MM.1S (cell line): ENCODE results near the gene FGF3.

Experiments used
- DNase-seq: peaks from one replicate; pipeline ENCODE4 v3.0.0-alpha.2; 2015
- H2AFZ ChIP-seq: fragments of 300-600 bp; sonication (generic); 2 replicates; pipeline ENCODE4 v1.6.0; 2016; ENCODE audit warnings: antibody characterized with exemption, low read length
- H3F3A ChIP-seq: fragments of 300-600 bp; sonication (generic); 2 replicates; pipeline ENCODE4 v1.6.1; 2016; ENCODE audit warnings: mild to moderate bottlenecking, antibody characterized with exemption, low read length, moderate library complexity, mixed read lengths; ENCODE audit not compliant: insufficient read depth
- H3K27ac ChIP-seq: fragments of 300-600 bp; sonication (generic); 2 replicates; pipeline ENCODE4 v1.5.1; 2016; ENCODE audit warnings: mild to moderate bottlenecking, low read length
- H3K27me3 ChIP-seq: fragments of 300-600 bp; sonication (generic); replicated peaks from 2 replicates; pipeline ENCODE4 v1.6.0; 2016; ENCODE audit warnings: low read length; ENCODE audit not compliant: insufficient read depth
- H3K36me3 ChIP-seq: fragments of 300-600 bp; sonication (generic); replicated peaks from 2 replicates; pipeline ENCODE4 v1.6.1; 2016; ENCODE audit warnings: mild to moderate bottlenecking, low read length, mixed read lengths; ENCODE audit not compliant: insufficient read depth
- H3K4me1 ChIP-seq: fragments of 300-600 bp; sonication (generic); 2 replicates; pipeline ENCODE4 v1.6.1; 2016; ENCODE audit warnings: low read length, mixed read lengths
- H3K4me2 ChIP-seq: fragments of 300-600 bp; sonication (generic); 2 replicates; pipeline ENCODE4 v1.6.0; 2016; ENCODE audit warnings: low read depth, low read length
- H3K4me3 ChIP-seq: fragments of 300-600 bp; sonication (generic); 2 replicates; pipeline ENCODE4 v1.5.1; 2016; ENCODE audit warnings: low read length, mixed read lengths
- H3K79me2 ChIP-seq: fragments of 300-600 bp; sonication (generic); 2 replicates; pipeline ENCODE4 v1.6.1; 2016; ENCODE audit warnings: mixed run types, low read length, mixed read lengths
- H3K9ac ChIP-seq: fragments of 300-600 bp; sonication (generic); 2 replicates; pipeline ENCODE4 v1.6.1; 2016; ENCODE audit warnings: low read length, mixed read lengths
- H3K9me2 ChIP-seq: fragments of 300-600 bp; sonication (generic); replicated peaks from 2 replicates; pipeline ENCODE4 v1.6.1; 2016; ENCODE audit warnings: mild to moderate bottlenecking, low read length, mixed read lengths; ENCODE audit not compliant: insufficient read depth
- H3K9me3 ChIP-seq: fragments of 300-600 bp; sonication (generic); replicated peaks from 2 replicates; pipeline ENCODE4 v1.6.1; 2016; ENCODE audit warnings: mild to moderate bottlenecking, low read length, mixed read lengths; ENCODE audit not compliant: insufficient read depth
- H4K20me1 ChIP-seq: fragments of 300-600 bp; sonication (generic); 2 replicates; pipeline ENCODE4 v1.6.1; 2016; ENCODE audit warnings: mild to moderate bottlenecking, low read length, moderate library complexity, mixed read lengths; ENCODE audit not compliant: insufficient read depth
- CTCF ChIP-seq: fragments of 300-600 bp; sonication (generic); IDR thresholded peaks from 2 replicates; pipeline ENCODE4 v1.5.1; 2016; ENCODE audit warnings: antibody characterized with exemption, low read length, mixed read lengths
- EZH2 ChIP-seq: fragments of 300-600 bp; sonication (generic); optimal IDR thresholded peaks from 2 replicates; pipeline ENCODE3; 2017; ENCODE audit warnings: low read depth, mild to moderate bottlenecking, antibody characterized with exemption, low read length, mixed read lengths
- EZH2phosphoT487 ChIP-seq: fragments of 300-600 bp; sonication (generic); IDR thresholded peaks from 2 replicates; pipeline ENCODE4 v1.6.1; 2018; ENCODE audit warnings: antibody characterized with exemption, low read length

Gene FGF3

GRCh38 chr11:69797156-69797555, 22.1 kb downstream of the FGF3 start:
- H3K4me1 ChIP-seq, result no peaks in the 10 kb centered on the region
- H3K9me3 ChIP-seq, result no peaks in the 10 kb centered on the region
- no peak overlapping the region for H3K4me2 ChIP-seq
- no peaks in the 10 kb centered on the region for H4K20me1 ChIP-seq
- TF ChIP-seq CTCF, result no peak
- no peak for TF ChIP-seq EZH2phosphoT487
- no peak for TF ChIP-seq EZH2
- no peaks in the 10 kb centered on the region for H3K36me3 ChIP-seq
- H3K4me3 ChIP-seq, result no peak overlapping the region
- H3K9ac ChIP-seq, result no peak overlapping the region
- no peaks in the 10 kb centered on the region for H3F3A ChIP-seq
- H3K9me2 ChIP-seq, result no peaks in the 10 kb centered on the region
- no peak overlapping the region for H3K27ac ChIP-seq
- DNase-seq, result no peak
- H3K79me2 ChIP-seq, result no peaks in the 10 kb centered on the region
- H2AFZ ChIP-seq, result no peak overlapping the region
- H3K27me3 ChIP-seq, result peaks cover 72% of the 10 kb centered on the region

GRCh38 chr11:69796063-69796462, 23.2 kb downstream of the FGF3 start:
- no peaks in the 10 kb centered on the region for H3K4me1 ChIP-seq
- H3F3A ChIP-seq, result no peaks in the 10 kb centered on the region
- TF ChIP-seq EZH2, result no peak
- TF ChIP-seq EZH2phosphoT487, result no peak
- TF ChIP-seq CTCF, result no peak
- H3K79me2 ChIP-seq, result no peaks in the 10 kb centered on the region
- no peak overlapping the region for H3K27ac ChIP-seq
- no peaks in the 10 kb centered on the region for H3K9me3 ChIP-seq
- H2AFZ ChIP-seq, result no peak overlapping the region
- no peak overlapping the region for H3K4me3 ChIP-seq
- H3K9ac ChIP-seq, result no peak overlapping the region
- peaks cover 81% of the 10 kb centered on the region for H3K27me3 ChIP-seq
- H3K36me3 ChIP-seq, result no peaks in the 10 kb centered on the region
- H3K4me2 ChIP-seq, result no peak overlapping the region
- no peaks in the 10 kb centered on the region for H4K20me1 ChIP-seq
- DNase-seq, result no peak
- no peaks in the 10 kb centered on the region for H3K9me2 ChIP-seq

GRCh38 chr11:69791276-69792180, 27.7 kb downstream of the FGF3 start:
- Histone ChIP-seq H3K9me3 (no peaks in the 10 kb centered on the region), H3K27ac (no peak overlapping the region), H3K9ac (no peak overlapping the region), H3K36me3 (no peaks in the 10 kb centered on the region), H3K4me2 (no peak overlapping the region), H4K20me1 (no peaks in the 10 kb centered on the region), H2AFZ (no peak overlapping the region), H3K4me1 (no peaks in the 10 kb centered on the region), H3K79me2 (no peaks in the 10 kb centered on the region), H3K4me3 (no peak overlapping the region), H3K9me2 (no peaks in the 10 kb centered on the region), H3K27me3 (peaks cover 95% of the 10 kb centered on the region), H3F3A (no peaks in the 10 kb centered on the region)
- DNase-seq, result no peak
- no peak for TF ChIP-seq CTCF
- no peak for TF ChIP-seq EZH2phosphoT487
- no peak for TF ChIP-seq EZH2
